GM19035 (cell line): ENCODE results near the gene LHX6.

ENCODE experiments used
- ATAC-seq: cut with Tn5 transposase; IDR thresholded peaks from one replicate; pipeline ENCODE4 v1.9.1; 2021; ENCODE audit not compliant: unreplicated experiment

LHX6 gene

DNA sequence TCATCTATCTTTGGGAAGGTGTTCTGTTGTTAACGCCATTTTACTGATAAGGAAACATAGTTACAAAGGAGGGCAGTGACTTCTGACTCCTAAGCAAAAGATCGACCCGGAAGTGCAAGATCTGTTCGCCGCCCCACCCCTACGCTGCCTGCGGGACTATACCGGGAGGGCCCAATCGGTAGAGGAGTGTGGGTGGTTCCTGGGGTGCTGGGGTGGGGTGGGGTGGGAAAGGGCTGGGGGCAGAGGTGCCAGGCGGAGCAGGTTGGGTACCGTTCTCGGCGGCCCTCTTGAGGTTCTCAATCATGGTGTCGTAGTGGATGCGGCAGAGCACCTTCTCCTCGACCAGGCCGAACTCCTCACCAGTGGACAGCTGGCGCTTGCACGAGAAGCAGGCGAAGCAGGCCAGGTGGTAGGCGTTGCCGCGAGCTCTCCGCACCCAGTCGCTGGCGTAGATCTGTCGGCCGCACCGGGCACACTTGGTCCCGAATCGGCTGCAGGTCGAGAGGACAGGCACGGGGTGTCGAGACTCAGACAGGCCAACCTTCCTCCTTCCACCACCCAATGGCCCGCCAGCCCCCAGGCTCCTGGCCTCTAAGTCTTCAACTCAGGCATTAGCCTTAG lies 11.8 kb downstream of the LHX6 start:
- no peak for ATAC-seq

DNA sequence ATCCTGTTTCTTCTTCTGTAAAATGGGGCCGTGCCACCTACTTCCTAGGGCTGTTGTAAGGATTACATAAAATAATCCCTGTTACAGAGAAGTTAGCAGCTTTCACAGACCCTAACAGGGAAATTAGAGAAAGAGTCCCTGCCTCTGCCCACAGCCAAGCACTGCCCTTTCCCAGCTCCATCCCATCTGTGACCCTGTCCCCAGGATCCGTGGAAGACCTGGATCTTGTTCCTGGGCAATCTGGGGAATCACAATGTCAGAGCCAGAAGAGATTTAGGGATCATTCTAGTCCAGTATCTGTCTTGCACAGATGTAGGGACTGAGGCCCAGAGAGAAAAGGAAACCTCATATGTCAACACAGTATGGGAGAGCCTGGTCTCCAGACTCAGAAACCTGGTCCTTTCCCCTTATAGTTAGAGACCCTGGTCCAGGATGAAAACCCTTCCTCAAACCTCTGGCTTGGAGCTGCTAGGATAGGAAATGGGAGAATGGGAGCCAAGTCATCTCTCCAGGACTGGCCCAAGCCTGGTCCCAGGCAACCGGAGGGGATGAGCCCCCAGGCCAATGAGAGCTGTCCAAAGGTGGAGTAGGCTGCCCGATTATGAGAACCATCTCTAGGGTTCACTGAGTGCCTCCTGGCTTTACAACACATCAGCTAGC lies 12.5 kb downstream of the LHX6 start:
- no peak for ATAC-seq

DNA sequence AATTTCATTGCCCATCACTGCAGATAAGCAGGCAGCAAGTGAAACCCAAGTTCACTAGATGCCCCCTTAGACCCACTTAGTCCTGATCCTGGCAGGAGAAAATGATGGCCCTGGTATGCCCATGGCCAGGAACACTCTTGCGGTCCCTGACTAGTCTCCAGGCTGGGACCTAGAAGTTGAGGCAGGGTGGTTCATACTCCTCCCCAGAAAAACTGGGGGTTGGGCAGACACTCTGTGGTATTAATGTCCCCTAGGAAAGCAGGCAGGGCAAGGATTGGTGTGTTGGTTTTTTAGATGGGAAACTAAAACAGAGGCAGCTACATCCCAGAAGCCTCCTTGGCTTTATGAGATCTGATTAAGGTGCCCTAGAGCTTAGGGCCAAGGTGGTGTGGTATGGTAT lies 13.1 kb downstream of the LHX6 start:
- ATAC-seq = no peak

DNA sequence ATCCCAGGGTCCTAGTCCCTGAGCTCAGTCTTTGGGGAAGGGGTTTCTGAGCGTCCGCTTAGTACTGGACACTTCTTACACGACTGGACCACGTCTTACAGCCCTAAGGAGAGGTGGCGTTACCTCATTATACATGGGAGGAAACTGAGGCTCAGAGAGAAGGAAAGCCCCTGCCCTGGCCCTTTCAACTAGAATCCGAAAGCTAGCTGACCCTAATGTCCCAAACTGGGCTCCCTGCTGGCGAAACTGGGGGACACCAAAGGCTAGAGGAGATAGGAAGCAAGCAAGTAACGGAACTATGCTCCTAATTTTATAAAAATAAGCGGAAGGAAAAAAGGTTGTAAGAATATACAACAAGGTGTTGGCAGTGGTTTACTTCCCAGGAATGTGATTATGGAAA lies 14.2 kb downstream of the LHX6 start:
- no peak for ATAC-seq

DNA sequence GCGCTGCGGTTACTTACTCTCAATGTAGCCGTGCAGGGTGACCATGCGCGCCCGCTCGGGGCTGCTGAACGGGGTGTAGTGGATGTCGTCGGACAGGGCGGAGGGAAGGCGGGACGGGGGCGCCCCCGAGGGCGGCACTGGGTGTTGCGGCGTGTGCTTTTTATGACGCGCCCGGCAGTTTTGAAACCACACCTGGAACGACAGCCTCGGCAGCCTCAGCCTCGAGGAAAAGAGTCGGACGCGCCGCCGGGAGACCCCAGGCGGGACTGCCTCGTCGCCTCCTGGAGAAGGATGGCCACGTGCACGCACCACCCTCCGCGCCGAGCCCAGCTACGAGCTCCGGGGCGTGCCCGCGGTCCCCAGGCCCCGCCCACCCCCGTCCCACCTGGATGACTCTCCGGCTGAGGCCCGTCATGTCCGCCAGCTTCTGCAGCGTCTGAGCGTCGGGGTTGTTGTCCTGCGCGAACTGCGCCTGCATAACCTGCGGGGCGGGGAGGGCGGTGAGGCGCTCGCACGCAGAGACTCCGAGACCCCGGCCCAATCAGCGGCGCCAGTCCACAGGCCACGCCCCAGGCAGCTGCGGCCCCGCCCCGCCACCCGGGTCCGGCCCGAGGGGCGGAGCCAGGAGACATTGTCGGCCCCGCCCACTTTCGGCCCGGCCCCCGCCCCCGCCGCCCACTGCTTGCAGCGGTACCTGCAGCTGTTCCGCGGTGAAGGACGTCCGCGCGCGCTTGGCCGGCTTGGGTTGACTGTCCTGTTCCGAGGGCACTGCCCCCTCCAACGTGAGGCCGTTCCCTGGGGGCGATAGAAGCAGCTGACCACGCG lies 15.0 kb downstream of the LHX6 start:
- peak; percentile 49 for ATAC-seq

DNA sequence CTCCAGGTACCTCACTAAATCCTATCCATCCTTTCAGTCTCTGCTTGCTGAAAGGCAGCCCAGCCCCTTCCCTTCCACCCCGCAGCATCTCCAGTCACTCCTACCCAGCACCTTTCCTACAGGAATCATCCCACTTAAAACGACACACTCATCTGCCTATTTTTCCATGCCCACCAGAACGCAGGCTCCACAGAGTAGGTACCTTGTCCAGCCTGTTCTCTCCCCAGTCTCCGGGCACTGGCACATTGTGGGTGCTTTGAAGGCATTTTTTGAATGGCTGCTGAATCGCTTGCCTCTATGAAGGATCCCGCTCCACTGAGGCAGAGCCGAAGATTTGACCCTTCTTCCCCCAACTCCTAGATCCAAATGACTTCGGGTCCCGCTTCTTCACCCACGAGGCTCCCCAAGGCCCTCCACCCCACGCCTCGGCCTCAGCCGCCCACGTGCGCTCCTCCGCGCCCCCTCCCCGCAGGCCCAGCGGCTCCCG lies 15.6 kb downstream of the LHX6 start:
- no peak for ATAC-seq

DNA sequence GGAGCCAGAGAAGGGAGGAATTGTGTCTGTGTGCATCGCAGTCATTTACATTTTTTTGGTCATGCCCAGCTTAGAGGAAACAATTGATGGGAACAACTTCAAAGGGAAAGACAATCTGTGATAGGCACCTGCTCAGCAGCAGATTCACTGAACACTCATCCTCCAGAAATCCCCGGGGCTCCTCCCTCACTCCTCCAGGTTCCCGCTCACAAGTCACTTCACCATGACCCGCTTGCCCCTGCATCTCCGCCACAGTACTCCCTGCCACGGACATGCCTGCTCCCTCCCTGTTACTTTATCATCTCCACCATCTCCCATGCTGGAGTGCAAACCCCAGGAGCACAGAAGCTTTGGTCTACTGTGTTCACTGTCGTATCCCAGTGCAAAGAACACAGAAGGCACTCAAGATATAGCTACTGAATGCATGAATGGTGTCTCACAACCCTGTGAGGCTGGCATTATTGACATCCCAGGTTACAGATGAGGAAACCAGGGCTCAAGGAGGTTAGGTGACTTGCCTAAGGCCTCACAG lies 16.2 kb downstream of the LHX6 start:
- no peak for ATAC-seq

DNA sequence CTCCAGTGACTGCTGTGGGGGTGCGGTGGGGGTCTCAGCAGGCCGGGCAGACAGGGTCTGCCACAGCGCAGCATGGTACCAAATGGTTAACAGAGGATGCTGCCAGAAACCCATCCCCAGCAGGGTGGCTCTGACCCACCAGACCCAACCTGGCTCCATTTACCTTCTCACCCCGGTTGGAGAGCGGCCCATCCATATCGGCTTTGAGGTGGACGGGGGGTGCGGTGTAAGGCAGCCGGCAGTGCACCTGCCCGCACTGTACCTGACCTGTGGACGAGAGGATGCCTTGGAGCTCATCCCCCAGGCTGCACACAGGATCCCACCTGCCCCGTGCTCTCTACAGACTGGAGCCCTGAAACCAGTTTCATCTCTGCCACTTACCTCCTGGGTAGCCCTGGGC lies 19.3 kb downstream of the LHX6 start:
- ATAC-seq = no peak

DNA sequence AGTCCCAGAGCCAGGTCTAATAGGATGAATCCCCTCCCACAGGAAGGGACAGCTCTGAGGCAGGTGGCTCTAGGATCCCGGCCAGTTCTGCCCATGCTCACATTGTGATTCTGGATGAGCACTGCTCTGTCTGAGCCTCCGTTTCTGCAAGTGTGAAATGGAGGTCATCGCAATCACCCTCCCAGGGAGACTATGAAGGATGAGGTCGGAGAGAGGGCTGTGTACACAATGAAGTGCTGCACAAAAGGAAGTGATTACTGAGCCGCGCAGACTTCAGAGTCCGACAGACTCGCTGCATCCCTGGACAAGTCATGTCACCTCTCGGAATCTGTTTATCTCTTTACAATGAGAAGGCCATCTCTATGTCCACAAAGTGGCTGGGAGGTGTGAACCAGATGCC lies 21.7 kb downstream of the LHX6 start:
- ATAC-seq = no peak

DNA sequence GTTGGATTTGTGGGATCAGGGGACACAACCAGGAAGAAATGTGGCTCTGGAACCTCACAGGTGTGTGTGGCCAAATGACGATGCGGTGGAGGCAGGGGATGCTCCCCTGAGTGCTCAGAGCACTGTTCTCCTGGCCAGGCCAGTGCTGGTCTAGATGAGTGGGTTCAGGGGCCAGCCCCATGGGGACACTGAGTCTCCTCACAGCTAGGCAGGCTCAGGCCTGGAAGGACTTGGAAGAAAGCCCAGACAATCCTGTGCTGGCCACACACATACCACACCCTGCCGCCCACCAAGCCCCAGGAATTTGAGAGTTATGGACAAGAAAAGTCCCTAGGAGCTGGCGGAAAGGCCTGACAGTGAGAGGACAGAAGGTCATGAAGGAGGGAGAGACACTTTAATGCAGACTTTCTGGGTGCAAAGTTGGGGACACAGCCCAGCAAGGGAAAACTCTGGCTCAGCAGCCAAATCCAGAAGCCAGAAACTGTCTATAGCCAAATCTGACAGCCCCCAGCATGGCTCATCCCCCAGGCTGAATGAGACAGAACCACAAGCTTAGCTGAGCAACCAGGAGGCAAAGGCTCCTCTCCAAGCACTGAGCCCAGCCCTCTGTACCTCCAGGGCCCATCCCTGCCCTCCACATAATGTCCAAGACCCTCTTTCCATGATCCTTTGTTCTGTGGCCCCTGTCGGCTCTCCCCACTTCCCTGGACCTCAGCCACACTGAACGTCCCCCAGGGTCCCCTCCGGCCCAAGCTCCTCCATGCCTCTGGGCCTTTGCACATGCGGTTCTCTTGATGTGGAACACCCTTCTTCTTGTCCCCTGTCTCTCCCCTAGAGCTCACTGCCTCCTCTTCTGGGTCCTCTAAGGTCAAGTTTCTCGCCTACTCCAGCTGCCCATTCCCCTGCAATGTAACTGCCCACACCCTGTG lies 22.4 kb downstream of the LHX6 start:
- ATAC-seq = no peak

DNA sequence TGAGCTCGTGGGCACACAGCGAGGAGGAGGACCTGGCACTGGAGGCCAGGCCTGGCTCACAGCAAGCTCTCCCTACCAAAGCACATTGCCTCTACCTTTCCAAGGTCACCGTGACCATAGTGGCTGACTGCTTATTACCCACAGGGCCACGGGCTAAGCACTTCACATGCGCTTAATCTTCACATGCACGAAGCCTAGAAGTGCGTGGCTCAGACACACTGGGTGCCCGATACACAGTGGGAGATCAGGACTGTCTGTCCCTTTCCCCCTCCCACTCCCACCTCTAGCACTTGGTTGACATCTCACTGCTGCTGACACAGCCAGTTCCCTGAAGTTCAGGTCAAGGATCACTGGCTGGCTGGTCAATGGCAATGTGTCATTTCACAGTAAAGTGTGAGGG lies 23.6 kb downstream of the LHX6 start:
- no peak for ATAC-seq

DNA sequence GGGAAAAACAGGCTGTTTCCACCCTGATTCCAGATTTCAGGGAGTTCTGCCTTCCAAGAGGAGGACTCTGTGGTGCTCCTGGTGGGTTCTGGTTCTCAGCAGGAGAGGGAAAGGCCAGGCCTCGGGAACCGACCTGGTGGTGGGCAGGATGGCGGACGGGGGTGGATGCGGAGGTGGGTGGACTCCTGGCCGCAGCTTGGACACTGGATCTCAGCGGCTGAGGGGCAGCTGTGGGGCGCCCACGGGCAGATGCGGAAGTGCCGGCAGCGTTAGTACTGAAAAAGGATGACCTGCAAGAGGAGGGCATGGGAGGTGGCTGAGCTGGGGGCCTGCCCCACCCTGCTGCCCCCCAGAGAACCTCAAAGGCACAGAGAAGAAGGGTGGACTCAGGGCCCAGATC lies 24.3 kb downstream of the LHX6 start:
- ATAC-seq = no peak

DNA sequence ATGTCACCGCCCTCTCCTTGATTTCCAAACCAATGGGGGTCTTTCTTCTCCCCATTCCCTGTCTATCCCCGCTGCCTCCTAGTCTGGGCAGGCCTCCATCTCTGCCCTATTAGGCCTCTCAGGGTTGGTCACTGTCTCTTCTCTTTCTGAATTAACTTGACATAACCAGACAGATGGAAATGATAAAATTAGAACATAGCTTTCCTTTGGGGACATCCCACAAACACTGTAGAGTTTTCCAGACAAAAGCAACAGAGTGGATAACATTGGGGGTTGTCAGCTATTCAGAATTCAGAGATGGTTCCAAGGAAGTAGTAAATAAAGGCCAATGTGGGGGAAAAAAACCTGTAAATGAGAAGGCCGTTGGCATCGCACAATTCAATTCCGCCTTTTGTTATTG lies 24.7 kb downstream of the LHX6 start:
- ATAC-seq = no peak

DNA sequence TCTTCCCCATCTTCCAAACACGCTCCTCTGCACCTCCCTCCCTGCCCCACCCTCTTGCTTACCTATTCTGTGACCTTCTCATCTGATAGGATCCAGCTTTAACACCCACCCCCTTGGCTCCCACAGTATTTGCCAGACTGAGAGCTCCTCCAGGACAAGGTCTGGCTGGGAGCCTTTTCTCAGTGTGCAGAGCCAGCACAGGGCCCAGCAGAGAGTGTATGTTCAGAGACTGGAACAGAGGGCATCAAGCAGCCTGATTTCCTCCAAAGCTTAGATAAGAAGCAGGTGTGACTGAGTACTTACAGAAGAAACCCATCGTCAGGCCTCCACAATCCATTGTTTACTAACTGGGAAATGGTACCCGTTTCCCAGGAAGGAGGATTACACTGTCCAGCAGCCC lies 26.6 kb downstream of the LHX6 start:
- no peak for ATAC-seq

DNA sequence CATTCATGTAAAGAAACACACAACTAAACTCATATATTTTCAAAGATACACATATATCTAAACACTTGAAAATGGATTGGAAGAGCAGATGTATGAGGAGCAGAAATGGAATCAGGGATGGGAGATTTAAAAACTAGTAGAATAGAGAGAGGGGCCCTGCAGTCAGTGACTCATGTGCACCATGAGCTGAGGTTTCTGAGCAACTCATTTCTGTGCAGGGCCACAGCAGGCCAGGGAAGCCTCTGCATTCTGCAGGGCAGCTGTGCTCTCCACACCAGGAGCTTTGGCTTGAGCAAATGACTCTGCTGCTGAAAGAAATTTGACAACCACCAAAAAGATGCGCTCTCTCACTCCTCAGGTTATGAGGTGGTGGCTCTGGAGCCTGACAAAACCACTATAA lies 27.1 kb downstream of the LHX6 start:
- ATAC-seq = no peak

DNA sequence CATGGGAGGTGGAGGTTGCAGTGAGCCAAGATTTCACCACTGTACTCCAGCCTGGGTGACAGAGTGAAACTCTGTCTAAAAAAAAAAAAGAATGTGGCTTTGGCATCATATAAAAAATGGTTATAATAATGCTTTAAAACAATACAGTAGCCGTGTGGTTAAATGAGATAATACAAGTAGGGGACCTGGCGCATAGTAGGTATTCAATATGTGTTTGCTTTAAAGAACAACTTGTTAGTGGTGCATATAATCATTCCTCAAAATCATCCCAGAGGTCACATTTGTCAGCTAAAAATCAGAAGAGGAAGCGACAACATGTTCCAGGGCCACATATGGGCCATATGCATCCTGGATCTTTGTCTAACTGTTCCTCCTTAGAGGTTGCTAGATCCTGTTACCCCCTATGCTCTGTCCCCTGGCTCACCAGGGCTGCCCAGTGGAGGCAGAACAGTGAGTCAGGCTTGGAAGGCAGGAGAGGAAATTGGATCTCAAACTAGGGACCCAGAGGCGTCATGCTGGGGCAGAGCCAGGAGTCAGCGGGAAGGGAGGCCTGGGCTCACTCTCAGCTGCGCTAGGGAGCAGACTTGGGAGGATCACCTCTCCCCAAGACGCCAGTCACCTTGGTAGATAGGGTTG lies 27.7 kb downstream of the LHX6 start:
- ATAC-seq = no peak

DNA sequence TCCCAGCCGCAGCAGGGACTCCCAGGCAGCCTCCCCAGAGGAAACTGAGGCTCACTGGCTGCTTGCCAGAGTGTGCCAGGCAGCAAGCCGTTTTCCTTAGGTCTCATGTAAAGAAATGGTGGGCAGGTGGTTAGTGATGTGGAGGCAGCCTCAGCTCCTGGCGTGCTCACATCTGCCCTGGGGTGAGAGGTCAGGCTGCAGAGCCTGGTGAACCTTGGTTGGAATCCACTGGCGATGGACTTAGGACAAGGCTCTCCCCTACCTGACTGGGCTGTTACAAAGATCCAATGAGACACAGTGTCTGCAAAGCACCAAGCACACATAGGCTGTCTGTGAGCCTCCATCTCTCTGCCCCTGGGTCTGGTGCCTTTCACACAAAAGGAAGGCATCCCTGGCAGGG lies 30.9 kb downstream of the LHX6 start:
- no peak for ATAC-seq

DNA sequence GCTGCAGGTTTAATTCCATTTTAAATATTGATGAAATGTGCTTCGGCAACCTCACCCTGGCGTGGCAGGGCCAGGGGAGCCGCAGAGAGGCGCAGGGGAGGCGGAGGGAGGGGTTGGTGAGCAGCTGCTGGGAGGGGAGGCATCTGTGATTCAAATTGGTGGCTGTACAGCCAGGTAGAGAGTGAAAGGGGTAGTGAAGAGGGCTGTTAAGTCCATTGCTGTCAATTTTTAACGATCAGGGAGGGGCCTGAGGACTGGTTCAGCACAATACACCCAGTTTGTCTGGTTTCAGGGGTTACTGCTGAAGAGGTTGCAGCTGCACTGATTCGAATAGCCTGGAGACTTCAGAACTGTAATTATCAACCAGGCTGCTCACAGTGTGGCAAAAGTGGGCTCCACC lies 31.3 kb downstream of the LHX6 start:
- no peak for ATAC-seq

DNA sequence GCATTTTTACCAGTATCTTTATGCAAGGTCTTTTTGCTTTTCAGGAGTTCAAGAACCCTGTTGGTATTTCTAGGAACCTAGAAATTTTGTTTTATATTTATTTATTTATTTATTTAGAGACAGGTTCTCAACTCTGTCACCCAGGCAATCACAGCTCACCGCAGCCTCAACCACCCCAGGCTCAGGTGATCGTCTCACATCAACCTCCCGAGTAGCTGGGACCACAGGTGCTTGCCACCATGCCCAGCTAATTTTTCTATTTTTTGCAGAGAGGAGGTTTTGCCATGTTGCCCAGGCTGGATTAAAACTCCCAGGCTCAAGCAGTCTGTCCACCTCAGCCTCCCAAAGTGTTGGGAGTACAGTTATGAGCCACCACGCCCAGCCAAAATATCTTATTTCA lies 32.9 kb downstream of the LHX6 start:
- no peak for ATAC-seq

DNA sequence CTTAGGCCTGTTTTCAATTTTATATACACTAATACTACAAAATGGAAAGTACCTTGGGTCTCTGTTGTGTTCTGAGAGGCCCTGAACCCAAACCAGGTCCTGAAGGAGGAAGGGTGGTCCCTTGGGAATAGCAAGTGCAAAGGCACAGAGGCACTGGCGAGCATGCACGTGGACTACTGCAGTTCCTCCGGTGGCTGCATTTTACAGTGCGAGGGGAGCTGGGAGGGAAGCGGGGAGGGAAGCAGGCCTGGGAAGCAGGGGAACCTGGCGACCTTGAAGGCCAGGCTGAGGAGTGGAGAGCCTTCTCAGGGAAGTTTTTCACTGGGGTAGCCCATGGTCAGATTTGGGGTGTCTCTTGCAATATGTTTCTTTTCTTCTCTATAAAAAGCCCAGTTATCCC lies 35.1 kb downstream of the LHX6 start:
- no peak for ATAC-seq
